Ishikawa (cell line): ENCODE measurements around the gene WDFY1.

Experiments used
- CEBPB ChIP-seq: IDR thresholded peaks from 2 replicates; pipeline ENCODE4 v1.6.1; 2012
- CREB1 ChIP-seq: IDR thresholded peaks from 2 replicates; pipeline ENCODE4 v1.6.1; 2012; ENCODE audit warnings: low read depth
- EGR1 ChIP-seq: IDR thresholded peaks from 2 replicates; pipeline ENCODE4 v1.6.1; 2012
- EP300 ChIP-seq: IDR thresholded peaks from 2 replicates; pipeline ENCODE4 v1.6.1; 2012; ENCODE audit warnings: borderline replicate concordance
- FOXM1 ChIP-seq: IDR thresholded peaks from 2 replicates; pipeline ENCODE4 v1.6.1; 2012; ENCODE audit warnings: low read depth, borderline replicate concordance
- MAX ChIP-seq: IDR thresholded peaks from 2 replicates; pipeline ENCODE4 v1.6.1; 2012
- NFIC ChIP-seq: IDR thresholded peaks from 2 replicates; pipeline ENCODE4 v1.6.1; 2012
- RAD21 ChIP-seq: IDR thresholded peaks from 2 replicates; pipeline ENCODE4 v1.6.1; 2012; ENCODE audit warnings: low read depth
- REST ChIP-seq: IDR thresholded peaks from 2 replicates; pipeline ENCODE4 v1.6.1; 2012; ENCODE audit warnings: low read depth, mild to moderate bottlenecking
- TAF1 ChIP-seq: IDR thresholded peaks from 2 replicates; pipeline ENCODE4 v1.6.1; 2012; ENCODE audit warnings: low read depth, mild to moderate bottlenecking
- TCF12 ChIP-seq: IDR thresholded peaks from 2 replicates; pipeline ENCODE4 v1.6.1; 2012; ENCODE audit warnings: low read depth
- TEAD4 ChIP-seq: IDR thresholded peaks from 2 replicates; pipeline ENCODE4 v1.6.1; 2012
- USF1 ChIP-seq: IDR thresholded peaks from 2 replicates; pipeline ENCODE4 v1.6.1; 2012
- YY1 ChIP-seq: IDR thresholded peaks from 2 replicates; pipeline ENCODE4 v1.6.1; 2012; ENCODE audit warnings: low read depth
- ZBTB7A ChIP-seq: IDR thresholded peaks from 2 replicates; pipeline ENCODE4 v1.6.1; 2012; ENCODE audit warnings: low read depth

The WDFY1 gene

DNA sequence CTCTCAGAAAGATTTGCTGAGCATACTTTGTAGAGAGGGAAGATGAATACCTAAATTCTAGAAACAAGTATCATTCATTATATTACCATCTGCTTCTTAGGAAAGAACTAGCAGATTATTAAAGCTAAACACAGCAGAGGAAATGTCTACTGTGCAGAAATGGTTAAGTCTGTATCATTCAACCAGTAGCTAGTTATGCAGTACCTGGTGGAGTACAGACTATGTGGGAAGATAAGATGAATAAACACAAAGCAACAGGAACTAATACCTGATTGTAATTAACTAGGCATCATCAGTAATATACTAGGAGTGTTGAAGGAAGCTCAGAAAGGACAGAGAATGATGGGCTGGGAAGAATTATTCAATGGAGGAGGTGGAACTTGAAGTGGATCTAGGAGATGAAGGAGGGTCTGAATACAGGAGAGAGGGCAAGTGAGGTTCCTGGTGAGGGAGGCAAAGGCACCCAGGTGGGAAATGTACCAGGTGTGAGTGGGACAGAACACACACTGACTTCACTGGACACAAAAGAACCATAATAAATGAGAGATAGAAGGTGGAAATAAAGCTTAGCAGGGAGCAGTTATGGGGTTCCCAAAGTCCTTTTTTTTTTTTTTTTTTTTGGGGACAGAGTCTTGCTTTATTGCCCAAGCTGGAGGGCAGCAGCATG lies 9.5 kb downstream of the WDFY1 start:
- TF ChIP-seq TAF1: no peak
- no peak for TF ChIP-seq YY1
- TF ChIP-seq EGR1: no peak
- TF ChIP-seq CREB1: no peak
- no peak for TF ChIP-seq TCF12
- no peak for TF ChIP-seq ZBTB7A
- TF ChIP-seq CEBPB: no peak
- TF ChIP-seq RAD21: no peak
- TF ChIP-seq USF1: no peak
- no peak for TF ChIP-seq MAX
- TF ChIP-seq TEAD4: no peak
- no peak for TF ChIP-seq REST
- no peak for TF ChIP-seq FOXM1
- TF ChIP-seq EP300: no peak
- TF ChIP-seq NFIC: no peak

- TF ChIP-seq NFIC: no peak
Measured at GRCh38 chr2:223934870-223935269, 10.3 kb downstream of the WDFY1 start.

DNA sequence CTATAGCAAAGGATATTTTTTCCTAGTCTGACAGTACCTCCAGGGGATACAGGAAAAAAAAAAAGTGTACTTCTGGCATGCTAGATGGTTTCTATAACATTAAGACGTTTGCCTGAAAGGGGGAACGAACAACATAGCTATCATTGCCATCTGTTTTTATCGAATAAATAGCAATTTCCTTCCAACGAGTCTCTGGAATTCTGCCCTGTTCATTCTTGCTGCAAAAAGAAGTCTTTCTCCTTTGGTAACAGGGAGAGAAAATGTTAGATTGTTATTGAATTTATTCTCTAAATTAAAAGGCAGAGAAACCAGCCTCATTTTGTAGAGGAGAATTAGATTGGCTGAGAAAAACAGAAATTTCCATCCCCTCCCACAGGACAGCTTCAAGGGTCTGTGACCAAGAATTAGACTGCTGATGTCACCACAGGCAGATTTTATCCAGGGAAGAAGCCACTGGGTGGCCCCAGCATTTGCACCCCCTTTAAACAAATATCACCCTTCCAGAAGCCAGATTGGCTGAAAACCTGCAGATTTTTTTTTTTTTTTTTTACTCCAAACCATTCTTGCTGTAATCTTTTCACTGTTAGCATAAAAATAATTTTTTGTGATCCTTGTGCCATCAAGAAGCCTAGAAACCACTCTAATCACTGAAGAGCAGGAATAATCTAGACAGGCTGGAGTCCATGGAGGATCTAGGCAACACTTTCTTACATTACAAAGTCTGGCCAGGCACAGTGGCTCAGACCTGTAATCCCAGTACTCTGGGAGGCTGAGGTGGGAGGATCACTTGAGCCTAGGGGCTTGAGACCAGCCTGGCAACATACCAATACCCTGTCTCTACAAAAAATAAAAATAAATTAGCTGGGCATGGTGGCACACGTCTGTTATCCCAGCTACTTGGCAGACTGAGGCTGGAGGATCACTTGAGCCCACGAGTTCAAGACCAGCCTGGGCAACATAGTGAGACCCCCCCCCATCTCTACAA lies 12.0 kb downstream of the WDFY1 start:
- TF ChIP-seq YY1 (no peak), EGR1 (no peak), MAX (no peak), EP300 (no peak), TAF1 (no peak), REST (no peak), CEBPB (no peak), CREB1 (no peak)

DNA sequence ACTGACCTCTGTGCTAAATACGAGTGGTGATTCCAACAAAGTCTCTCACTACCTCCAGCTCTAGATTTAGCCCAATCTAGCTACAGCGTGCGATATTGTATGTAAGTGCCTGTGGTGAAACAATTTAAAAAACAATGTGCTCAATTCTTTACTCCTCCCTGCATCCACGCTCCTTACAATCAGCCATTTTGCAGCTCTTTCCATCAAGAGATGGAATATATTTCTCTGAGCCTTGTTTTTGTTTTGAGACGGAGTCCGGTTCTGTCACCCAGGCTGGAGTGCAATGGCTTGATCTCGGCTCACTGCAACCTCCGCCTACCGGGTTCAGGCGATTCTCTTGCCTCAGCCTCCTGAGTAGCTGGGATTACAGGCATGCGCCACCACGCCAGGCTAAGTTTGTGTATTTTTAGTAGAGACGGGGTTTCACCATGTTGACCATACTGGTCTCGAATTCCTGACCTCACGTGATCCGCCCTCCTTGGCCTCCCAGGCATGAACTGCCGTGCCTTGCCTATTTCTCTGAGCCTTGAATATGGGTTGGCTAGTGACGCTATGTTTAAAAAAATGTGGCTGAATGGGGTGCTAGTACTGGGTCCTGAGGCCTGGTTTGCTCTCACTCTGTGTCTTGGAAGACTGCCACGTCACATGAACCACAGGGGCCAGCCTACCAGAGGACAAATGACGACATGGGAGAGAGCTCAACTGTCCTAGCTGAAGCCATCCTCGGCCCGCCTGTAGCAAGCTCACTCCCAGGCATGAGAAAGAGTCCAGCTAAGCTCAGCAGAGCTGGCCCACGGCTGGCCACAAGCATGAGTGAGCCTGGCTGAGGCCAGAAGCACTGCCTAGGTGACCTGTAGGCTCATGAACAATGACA lies 14.8 kb downstream of the WDFY1 start:
- TF ChIP-seq EGR1 (no peak), TCF12 (no peak), ZBTB7A (no peak)

- TF ChIP-seq TAF1 (no peak), TCF12 (no peak), MAX (no peak), NFIC (no peak)
Measured at GRCh38 chr2:223929571-223930102, 15.5 kb downstream of the WDFY1 start.
